Stimulated activated CD4-positive, alpha-beta T cell treated with anti-CD3 and anti-CD28 coated beads, Interleukin-15, amount 100 ng/mL, for 1 hour (primary cell): ENCODE measurements around the gene AKT1S1.

ENCODE experiments used
- DNase-seq, 2 donors: peaks; one replicate each; pipeline ENCODE4 v3.0.0-alpha.2; 2020; ENCODE audit warnings: low read depth in 1 of 2, low spot score in 1 of 2

AKT1S1 gene

DNA sequence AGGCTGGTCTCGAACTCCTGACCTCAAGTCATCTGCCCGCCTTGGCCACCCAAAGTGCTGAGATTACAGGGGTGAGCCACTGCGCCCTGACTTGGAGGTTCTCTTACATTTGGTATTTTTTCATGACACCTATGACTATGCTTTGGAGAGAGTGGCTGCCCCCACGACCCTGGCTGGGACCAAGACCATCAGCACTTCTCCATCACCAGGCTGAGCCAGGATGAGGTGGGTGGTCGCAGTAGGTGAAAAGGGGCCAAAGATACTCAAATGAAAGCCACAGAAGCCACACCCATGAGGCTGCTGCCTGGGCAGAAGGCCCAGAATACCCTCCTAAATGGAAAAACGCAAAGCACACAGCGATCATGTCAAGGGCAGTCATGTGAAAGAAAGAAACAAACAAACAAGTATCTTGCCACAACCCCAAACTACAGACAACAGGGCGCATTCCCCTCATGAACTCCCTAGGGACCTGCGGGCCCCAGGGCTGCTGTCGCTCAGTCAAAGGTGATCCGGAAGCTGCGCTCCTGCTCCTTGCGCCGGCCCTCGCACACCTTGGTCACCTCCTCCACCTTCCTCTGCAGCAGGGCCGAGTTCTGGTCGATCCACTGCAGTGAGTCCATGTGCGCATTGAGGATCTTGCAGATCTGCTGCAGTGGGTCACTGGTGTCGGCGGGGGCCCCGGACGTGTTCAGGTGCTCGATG, 30.7 kb upstream of the AKT1S1 start:
- no peak for DNase-seq

- DNase-seq: no peak
Measured at GRCh38 chr19:49906879-49907564, 29.9 kb upstream of the AKT1S1 start.

GRCh38 chr19:49904136-49904535, 27.0 kb upstream of the AKT1S1 start:
- DNase-seq: no peak

DNA sequence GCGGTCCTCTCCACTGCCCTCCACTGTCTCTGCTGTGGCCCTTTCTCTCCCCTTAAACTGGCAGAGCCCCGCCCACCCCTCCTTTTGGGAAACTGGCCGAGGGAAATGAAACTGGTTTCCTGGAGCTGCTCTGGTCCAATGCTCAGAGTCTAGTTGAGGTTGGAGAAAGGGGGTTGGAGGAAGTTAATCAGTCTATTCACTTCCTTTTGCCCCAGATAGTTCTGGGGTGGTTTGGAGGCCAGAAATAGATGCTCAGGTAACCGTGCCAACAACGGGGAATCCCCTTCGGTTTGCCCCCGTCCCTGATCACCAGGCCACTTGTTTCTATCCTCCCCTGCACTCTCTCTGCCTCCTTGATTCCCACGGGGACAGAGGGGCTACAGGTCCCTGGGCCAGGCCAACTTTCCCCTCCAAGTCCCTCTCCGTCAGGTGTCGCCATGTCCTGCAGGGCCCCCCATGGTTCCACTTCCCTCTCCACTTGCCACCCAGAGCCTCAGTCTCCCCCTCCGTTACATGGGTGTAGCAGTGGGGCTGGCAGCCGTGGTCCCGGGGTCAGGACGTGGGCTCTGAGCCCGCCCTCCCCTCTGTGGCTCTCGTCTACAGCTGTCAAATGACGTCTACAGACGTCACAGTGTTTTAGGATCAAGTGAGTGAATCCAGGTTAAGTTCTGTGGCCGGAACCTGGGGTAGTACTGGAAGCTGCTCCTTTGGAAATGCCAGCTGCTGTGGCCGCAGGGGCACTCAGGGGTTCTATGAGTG, 19.9 kb upstream of the AKT1S1 start, which contains the start of gene IL4I1:
IL4I1 (minus strand) TSS at position 25 of the 759 bp plus-strand sequence. CDS start 727 bp downstream, outside the sequence.
- DNase-seq: peak; percentile 37 to 45

- no peak for DNase-seq
Measured at GRCh38 chr19:49895566-49896297, 18.6 kb upstream of the AKT1S1 start.

GRCh38 chr19:49894879-49895565, 17.9 kb upstream of the AKT1S1 start:
- DNase-seq: no peak

DNA sequence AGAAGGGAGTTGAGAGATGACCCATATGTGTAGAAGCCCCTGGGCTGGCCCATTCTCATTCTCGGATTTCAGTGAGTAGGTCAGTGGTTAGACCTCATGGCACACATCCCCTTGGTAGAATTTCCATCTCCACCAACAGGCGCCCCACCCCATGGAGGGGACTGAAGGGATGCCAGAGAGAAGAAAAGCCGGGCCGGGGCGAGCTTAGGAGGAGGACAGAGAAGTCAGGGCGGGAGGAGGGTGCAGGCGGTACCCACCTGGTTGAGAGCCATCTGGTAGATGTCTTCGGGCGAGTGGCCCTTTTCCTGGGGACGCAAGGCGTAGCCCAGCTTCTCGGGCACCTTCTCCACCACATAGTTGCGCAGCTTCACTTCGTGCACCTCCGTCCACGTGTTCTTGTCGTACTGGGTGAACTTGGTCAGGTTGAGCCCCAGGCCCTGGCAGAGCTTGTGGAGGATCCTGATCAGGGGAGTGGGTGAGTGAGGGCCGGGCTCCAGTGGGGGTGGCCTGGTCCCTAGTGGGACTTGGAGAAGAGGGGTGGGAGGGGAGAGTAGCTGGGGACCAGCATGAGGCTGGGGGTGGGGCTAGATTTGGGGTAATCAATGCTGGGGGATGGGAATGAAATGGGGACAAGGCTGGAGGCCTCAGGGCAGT, 17.0 kb upstream of the AKT1S1 start:
- DNase-seq: no peak

- DNase-seq: no peak
Measured at GRCh38 chr19:49892716-49893115, 15.6 kb upstream of the AKT1S1 start.

DNA sequence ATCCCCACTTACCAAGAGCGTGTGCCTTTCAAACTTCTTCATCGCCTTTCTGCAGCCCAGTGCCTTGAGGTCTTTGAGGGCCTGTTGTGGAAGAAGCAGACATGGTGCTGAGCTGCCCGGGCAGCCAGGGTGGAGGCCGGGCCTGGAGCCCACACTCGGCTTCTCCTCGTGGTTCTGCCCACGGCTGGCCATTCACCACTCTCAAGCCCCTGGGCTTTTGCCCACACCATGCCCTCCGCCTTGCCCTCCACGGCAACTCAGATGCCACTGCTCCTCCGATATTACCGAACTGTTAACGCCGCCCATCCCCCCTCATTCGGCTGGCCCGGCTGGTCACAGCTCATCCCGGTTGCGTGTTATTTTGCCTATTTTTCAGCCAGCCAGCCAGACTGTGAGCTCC, 14.2 kb upstream of the AKT1S1 start:
- no peak for DNase-seq

GRCh38 chr19:49890349-49891311, 13.5 kb upstream of the AKT1S1 start:
- peak; percentile 47 to 64 for DNase-seq

- peak; percentile 50 to 66 for DNase-seq
Measured at GRCh38 chr19:49889687-49890348, 12.7 kb upstream of the AKT1S1 start.

DNA sequence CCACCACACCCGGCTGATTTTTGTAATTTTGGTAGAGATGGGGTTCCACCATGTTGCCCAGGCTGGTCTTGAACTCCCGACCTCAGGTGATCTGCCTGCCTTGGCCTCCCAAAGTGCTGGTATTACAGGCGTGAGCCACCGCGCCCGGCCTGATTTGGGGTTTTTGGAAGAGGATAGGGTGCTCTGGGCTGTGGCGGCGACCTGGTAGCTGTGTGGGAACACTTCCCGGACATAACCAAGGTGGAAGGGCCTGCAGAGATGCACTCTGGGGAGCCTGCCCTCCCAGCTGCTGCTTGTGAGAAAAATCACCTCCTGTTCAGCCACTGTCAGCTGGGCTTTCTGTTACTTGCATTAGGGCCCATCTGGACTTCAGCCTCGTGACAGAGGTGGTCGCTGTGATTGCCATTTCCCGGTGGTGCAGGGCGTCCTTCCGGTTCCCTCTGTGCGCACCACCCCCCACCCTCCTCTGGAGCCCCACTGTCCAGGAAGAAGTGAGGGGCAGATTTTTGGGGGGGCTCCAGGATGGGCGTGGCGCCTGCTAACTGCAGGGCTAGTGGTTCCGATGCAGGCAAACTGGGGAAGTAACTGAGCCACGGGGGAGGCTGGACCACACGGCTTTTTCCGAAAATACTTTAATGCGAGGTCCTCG, 12.0 kb upstream of the AKT1S1 start:
- no peak for DNase-seq

GRCh38 chr19:49888510-49888824, 11.3 kb upstream of the AKT1S1 start:
- DNase-seq: no peak

GRCh38 chr19:49887665-49888509, 10.7 kb upstream of the AKT1S1 start:
- no peak for DNase-seq

GRCh38 chr19:49887037-49887664, 10.0 kb upstream of the AKT1S1 start:
- DNase-seq: no peak

- no peak for DNase-seq
Measured at GRCh38 chr19:49884760-49885159, 7.6 kb upstream of the AKT1S1 start.

DNA sequence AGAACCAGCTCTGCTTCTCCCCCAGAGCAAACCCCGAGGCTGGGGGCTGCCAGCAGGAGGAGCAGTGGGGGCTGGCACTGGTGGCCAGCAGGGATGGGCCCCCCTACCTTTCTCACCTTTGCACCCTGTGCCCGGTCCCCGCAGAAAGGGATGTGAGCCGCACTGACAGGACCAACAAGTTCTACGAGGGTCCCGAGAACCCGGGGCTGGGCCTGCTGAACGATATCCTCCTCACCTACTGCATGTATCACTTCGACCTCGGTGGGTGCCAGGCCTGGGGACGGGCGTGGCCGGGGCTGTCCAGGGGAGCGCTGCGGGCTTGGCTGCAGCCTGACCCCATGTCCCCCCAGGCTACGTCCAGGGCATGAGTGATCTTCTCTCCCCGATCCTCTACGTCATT, 7.0 kb upstream of the AKT1S1 start:
- no peak for DNase-seq
